Hematopoietic multipotent progenitor cell (in vitro differentiated cells): ENCODE data around the gene CERCAM. TPM values are rescaled to one million over a fixed set of nuclear protein-coding genes. Genes with fewer than 3 reads are reported as not detected.
"Not testable (repeated sequence)": the region's sequence is repeated elsewhere in the genome, so short reads cannot be mapped to it uniquely, and the experiment has no call there.

ENCODE experiments used
- DNase-seq, 3 donors: peaks; one replicate each; pipeline ENCODE4 v3.0.0-alpha.2; 2011 to 2015; ENCODE audit warnings: low read depth in 2 of 3, low spot score in 2 of 3
- total RNA-seq: library from RNA; depleted of rRNA; stranded (reverse); fragments of >200 nt; gene quantifications from one replicate; pipeline ENCODE4 v1.2.3, GENCODE V29; 2012

CERCAM gene
- total RNA-seq, 1 donor: 29.1 TPM

GRCh38 chr9:128416432-128417019 lies 4.1 kb upstream of the CERCAM start:
- DNase-seq: no peak

- no peak for DNase-seq
Observed at GRCh38 chr9:128419061-128419925, 1.4 kb upstream of the CERCAM start.

GRCh38 chr9:128420060-128420650 lies 502 bp upstream of the CERCAM start:
- DNase-seq: peak; percentile 35 to 79 (median 75)

- no peak for DNase-seq
Observed at GRCh38 chr9:128421482-128421996, 882 bp downstream of the CERCAM start.

GRCh38 chr9:128422022-128422782 lies 1.5 kb downstream of the CERCAM start:
- DNase-seq: not testable (repeated sequence)

- DNase-seq: no peak
Observed at GRCh38 chr9:128422783-128423150, 2.1 kb downstream of the CERCAM start.

GRCh38 chr9:128423356-128423755 lies 2.7 kb downstream of the CERCAM start:
- DNase-seq: not testable (repeated sequence)

- no peak for DNase-seq
Observed at GRCh38 chr9:128424268-128424780, 3.7 kb downstream of the CERCAM start.

GRCh38 chr9:128428644-128429512 lies 8.2 kb downstream of the CERCAM start:
- no peak for DNase-seq

- DNase-seq: no peak
Observed at GRCh38 chr9:128429513-128430086, 8.9 kb downstream of the CERCAM start.

GRCh38 chr9:128431207-128431606 lies 10.6 kb downstream of the CERCAM start:
- DNase-seq: no peak

GRCh38 chr9:128434340-128434739 lies 13.7 kb downstream of the CERCAM start:
- no peak for DNase-seq

GRCh38 chr9:128435611-128436010 lies 15.0 kb downstream of the CERCAM start:
- no peak for DNase-seq

- peak; percentile 65 to 82 (median 80) for DNase-seq
Observed at GRCh38 chr9:128438343-128439109, 17.9 kb downstream of the CERCAM start.

- no peak for DNase-seq
Observed at GRCh38 chr9:128439273-128439672, 18.6 kb downstream of the CERCAM start.

- DNase-seq: no peak
Observed at GRCh38 chr9:128442150-128442549, 21.5 kb downstream of the CERCAM start.

- peak in 1 of 3 donors; percentile 52 for DNase-seq
Observed at GRCh38 chr9:128446505-128446904, 25.8 kb downstream of the CERCAM start.

- DNase-seq: no peak
Observed at GRCh38 chr9:128448746-128449145, 28.1 kb downstream of the CERCAM start.

- no peak for DNase-seq
Observed at GRCh38 chr9:128454991-128455390, 34.3 kb downstream of the CERCAM start.
